SIG-M5 (cell line): Measurements from ENCODE around the gene RYR3.

ENCODE experiments used
- DNase-seq: peaks from one replicate; lab custom pipeline; 2025; lab: John Stamatoyannopoulos, UW

Gene RYR3

GRCh38 chr15:33449810-33450209, 139.0 kb downstream of the RYR3 start:
- no peak for DNase-seq

DNA sequence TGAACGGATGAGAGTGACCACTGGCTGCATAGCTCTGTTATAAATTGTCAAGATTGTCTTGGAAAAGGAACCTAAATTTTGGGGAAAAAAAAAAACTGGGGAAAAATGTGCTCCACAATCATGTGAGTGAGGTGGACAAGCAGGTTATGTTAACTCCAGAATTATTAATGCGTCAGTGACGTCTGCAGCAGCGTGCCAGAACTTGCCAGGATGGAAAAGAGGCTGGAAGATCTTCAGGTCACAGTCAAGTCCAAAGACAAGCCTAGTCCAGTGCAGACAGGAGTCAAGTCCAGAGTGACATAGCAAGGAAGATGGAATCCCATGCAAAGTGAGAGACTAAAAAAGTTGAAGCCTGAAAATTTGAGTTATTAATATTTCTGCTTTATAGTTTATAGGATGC, 140.6 kb downstream of the RYR3 start:
- DNase-seq: no peak

DNA sequence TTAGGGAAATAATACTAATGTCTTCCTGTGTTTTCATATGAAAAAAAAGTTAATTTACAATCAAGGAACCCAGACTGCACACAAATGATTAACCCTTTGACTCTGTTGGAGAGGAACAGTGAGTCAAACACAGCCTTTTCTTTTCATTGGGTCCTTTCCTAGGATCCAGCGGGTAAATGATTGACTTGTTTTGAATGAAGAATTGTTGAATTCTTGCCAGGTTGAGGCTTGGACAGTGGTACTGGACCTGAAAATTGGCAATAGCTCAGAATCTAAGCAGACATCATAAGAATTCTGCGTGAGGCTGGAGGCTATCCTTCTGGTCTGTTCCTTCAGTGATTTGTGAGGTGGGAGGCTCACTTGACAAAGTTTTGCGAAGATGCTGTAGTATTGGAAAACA, 143.0 kb downstream of the RYR3 start:
- DNase-seq: no peak

DNA sequence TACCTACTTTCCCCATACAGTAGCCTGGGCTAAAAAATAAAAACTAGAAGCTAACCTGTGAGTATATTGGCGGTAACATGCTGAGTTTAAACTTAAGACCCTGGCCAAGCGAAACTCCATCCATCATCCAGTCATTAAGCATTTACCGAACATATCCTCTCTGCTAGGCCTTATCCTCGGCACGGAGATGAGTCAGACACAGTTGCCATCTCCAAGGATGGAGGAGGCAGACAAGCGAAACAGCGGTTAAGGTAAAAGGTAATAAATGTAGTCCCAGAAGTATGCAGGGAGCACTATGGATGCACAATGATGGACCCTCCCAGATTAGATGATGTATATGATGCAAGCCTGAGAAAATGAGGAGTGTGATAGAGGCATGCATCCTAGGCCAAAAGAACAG, 143.6 kb downstream of the RYR3 start:
- DNase-seq: no peak

GRCh38 chr15:33454996-33455395, 144.2 kb downstream of the RYR3 start:
- no peak for DNase-seq

DNA sequence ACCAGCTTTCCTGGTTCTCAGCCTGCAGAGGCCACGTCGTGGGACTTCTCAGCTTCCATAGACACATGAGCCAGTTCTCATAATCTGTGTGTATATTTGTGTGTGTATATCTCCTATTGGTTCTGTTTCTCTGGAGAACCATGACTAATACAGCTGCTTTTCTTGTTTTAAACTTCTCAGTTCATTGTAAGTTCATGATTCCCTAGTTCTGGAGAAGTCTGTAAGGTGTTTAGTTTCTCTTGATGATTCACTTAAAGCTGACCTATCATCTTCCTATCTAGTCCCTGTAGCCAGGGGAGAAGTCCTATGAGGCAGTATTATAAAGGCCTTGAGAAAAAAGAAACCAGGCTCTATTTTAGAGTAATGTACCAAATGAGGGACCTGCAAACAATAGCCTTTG, 147.7 kb downstream of the RYR3 start:
- DNase-seq: no peak

GRCh38 chr15:33460166-33460805, 149.5 kb downstream of the RYR3 start:
- DNase-seq: no peak

DNA sequence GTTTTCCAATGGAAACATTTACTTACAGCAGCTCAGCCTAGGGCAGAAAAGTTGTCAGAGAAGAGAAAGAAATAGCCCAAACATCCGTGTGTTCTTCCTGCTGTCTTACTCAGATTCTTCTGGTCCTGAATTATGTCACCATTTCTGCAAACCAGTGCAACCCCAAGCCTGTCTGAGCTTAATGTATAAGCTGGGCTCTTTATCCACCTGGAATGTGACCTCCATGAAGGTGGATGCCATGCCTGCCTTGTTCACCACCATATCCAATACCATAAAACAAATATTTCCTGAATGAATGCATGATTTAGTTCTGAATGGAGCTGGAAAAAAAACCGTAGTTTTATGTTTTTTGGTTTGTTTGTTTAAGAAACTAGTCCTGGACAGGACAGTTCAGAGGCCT, 150.9 kb downstream of the RYR3 start:
- no peak for DNase-seq

DNA sequence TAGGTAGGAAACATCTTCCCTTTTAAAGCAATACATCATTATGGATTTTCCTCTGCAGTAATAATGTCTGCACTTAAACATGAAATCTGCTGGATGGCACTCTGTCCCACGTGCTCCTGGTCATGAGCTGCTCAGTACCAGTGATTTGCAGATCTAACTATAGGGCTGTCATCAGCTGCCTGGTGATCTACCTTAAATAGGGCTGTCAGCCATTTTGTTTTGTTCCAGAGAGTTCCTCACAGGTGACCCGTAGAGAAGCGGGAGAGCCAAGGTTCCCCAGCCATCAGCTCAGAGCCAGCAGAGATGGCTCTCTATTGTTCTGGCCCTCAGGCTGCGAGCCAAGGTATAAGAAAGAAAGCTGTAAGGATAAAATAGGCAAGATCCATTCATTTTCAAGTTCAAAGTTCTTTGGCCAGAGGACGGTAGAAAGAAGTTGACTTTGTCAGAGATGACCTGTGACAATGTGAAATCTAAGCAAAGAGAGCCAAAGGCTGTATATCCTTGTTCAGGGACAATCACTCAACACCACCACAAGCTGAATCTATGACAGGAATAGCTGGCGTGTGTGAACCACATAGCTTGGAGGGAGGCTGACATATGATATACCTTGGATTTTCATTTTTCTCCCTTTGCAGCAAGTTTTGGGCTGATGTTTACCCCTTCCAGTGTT, 156.5 kb downstream of the RYR3 start:
- DNase-seq: no peak

DNA sequence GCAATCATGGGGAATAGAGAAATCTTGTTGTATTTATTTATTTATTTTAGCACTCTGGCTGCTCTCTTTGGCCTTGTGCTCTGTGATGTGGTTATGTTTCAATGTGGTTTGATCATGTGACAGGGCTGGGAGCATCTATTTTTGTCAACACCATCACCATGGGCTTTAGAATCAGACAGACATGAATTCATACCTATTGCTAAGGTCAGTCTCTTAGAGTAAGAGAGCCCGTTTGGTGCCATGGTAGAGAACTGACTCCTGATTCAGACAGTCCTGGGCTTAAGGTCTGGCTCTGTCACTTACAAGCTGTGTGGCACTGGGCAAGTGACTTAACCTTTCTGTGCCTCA, 157.0 kb downstream of the RYR3 start:
- no peak for DNase-seq

GRCh38 chr15:33468740-33469139, 158.0 kb downstream of the RYR3 start:
- no peak for DNase-seq

DNA sequence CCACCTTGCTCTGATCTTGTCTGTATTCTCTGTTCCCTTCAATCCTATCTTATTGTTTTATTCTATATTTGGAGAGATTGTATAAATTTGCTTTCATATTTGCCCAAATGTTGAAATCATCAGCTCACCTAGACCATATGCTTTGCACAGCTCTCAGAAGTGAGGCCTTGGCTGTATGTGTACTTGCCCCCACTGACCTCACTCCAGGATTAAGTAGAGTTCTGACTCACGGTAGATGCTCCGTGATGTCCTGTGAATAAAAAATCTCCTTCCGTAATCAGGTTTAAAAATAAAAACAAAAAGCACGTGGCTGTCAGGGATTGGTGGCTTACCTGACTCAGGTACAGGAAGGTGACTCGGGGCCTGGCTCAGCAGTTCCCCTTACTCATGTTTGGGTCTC, 162.2 kb downstream of the RYR3 start:
- no peak for DNase-seq

DNA sequence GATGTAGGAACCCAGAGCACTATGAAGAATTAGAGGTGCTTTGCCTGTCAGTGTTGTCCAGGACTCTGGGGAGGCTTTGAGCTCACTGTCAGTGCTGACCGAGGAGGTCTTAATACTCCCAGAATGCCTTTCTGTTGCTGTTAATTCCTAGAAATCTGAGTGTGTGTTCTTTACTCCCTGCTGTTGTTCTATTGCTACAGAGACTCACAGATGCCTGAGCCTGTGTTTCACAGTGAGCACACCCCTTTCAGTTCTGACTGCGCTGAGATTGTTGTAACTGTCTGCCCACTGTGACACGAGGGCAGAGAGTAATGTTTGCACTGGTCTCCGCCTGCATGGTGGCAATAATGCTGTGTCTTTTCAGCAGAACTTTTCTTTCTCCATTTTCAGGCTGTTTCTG, 162.9 kb downstream of the RYR3 start:
- DNase-seq: no peak

GRCh38 chr15:33476076-33476475, 165.3 kb downstream of the RYR3 start:
- no peak for DNase-seq

DNA sequence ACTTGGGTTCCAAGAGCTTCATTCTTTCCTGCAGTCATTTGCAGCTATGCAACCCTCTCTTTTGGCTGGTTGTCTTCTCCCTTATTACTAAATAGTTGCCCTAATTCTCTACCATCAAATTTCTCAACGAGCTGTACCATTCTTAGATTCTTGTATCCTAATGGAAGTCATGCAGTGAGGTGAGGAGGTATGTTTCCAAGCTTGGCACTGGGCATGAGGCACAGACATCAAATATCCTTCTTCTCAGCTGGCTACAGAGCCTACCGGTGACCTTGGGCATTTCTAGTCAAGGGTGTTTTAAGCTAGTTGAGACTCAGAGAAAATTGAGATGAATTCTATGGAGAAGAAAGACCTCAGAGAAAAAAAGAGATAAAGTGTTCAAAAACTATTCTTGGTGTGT, 166.1 kb downstream of the RYR3 start:
- no peak for DNase-seq

- no peak for DNase-seq
Measured at GRCh38 chr15:33489335-33489734, 178.6 kb downstream of the RYR3 start.

DNA sequence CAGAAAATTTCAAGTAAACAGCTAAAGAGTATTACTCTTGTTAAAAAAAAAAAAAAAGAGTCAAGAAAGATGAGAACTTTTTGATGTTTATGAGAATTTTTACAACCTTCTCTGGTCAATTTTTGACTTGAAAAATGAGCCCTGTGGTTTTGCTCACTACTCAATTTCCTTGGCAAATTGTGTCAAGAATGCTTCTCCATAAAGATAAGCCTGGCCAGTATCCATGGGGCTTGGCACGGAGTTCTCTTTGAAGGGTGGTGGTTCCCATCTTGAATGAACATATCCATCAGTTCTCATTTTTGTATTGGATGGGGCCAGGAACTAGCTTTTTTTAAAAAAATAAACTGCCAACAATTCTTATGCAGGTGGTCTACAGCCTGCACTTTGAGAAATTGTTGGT, 179.9 kb downstream of the RYR3 start:
- no peak for DNase-seq

GRCh38 chr15:33492434-33493052, 181.8 kb downstream of the RYR3 start:
- DNase-seq: no peak

DNA sequence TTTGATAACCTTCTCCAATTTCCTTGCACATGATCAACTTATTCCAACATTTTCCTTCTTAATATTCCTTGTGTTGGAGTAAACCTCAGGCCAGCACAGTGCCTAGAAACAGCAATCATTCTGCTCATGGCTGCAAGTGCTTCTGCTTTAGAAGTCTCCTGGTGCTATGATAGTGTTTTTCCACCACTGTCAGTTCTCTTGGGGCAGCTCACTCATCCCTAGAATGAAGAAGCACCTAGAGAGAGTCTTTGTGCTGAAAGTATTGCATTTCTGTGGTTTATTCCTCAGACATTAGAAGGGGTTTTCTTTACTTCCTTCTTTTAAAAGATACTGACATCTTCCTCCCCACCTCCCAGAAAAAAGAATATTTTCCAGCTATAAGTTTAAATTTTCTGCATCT, 183.5 kb downstream of the RYR3 start:
- DNase-seq: no peak

GRCh38 chr15:33500432-33501195, 189.8 kb downstream of the RYR3 start:
- no peak for DNase-seq

DNA sequence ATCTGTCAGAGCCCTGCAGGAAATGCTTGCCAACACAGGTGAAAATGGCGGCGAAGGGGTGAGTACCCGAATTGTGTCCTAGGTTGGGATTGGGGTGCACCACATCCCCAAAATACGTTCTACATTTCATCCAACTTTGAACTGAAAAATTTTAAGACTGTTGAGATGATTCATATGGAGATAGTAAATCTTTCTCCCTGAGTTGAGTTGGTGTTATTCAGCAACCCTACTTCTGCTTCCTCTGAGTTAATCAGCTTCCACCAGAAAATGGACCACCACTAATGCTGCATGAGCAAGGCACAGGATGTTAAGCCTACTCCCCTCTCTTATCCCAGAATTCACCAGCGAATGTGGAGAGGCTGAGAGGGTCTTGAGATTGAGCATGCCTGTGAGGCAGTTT, 192.9 kb downstream of the RYR3 start:
- DNase-seq: no peak

GRCh38 chr15:33506781-33507296, 196.1 kb downstream of the RYR3 start:
- no peak for DNase-seq

DNA sequence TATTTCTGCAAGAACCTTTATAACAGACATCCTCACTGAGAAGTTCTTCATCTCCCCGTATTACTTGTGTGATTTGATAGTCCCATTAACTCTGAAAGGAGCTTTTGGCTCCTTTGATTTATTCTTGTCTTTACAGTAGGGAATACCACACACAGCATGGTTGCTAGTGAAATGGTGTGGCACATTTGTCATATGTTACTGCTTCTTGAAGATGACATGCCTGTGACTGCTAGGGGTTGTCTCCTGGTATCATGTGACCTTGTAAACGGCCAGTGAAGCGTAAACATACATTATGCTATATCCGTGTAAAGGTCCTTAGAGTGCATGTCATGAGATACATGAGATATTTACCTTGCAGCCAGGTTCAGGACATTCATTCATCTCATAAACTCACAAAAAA, 197.9 kb downstream of the RYR3 start:
- no peak for DNase-seq
